Measurements from ENCODE around the gene TENT5A.

The TENT5A gene

DNA sequence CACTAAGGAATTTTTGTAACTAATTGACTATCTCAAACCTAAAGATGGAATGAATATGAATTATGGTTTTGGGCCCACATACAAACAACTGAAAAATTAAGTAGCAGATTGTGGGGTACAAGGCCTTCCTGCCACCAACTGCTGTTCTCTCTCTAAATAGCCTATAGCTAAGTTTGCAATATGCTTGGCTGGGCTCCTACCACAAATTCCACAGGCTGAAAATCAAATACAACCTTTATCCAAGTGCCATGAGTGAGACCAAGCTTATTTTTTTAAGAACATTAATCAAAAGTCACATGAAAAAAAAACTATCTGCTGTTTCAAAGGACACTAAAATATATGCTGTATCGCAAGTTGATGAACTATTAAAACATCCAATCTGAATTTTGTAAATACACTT lies 52.1 kb downstream of the TENT5A start:
- no peak for DNase-seq

DNA sequence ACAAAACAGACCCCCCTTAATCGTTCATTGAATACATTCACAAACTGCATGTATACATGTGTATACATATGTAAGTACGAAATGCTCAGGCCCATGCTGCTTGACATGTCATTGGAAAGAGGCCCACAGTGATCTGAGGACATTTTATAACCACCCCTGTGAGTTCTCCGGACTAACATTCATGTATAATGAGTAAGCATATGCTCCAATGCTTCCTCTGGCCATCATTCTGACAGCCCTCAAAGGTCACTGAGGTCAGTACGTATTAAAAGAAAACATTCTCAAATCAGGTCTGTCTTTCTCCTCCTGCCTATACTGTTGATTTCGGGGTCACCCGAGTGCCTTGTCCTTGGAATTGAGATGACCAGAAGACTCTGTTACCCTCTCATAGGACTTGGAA lies 54.9 kb downstream of the TENT5A start:
- no peak for DNase-seq

DNA sequence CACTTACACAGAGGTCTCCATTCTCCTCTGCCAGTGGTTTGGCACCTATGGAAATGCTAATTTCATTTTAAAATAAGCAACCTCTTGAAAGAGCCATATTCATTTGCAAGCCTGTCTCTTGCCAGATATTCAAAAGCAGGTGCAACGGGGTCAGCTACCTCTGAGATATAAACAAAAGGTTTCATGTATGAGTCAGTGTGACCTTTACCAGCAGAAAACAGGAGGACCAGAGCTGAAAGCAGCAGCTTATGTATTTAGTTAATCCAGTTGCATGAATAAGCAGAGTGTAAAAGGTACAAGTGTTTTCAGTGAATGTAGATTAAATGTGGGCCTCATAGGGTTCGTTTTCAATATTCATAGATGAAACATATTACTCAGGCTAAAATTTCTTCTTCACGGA lies 56.0 kb downstream of the TENT5A start:
- no peak for DNase-seq

Data from hematopoietic multipotent progenitor cell treated with erythropoietin and hydrocortisone succinate and interleukin-3 and kit ligand, for 8 days (in vitro differentiated cells).